ENCODE measurements around the gene PIEZO2.

DNA sequence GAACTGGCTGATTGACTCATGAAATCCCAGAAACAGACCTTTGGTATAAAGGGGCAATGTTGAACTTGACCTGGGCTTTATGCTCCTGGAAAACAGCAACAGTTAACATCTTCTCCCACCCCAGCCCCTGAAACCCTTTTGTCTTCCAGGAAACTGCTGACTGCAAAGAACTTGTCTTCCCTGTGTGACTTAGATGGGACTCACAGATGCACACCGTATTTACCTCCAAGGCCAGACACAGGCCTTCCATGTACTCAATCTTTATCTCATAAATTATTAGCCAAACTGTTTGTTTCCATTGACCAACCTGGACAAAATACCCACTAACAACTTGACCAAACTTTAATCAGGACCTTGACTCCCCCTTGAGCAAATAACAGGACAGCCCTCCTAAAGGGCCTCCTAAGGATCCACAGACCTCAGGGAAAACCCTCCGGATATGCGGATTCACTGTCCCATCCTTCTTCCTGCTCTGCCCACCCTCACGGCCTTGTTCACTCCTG lies 36.3 kb downstream of the PIEZO2 start:
- TF ChIP-seq CTCF (IDR thresholded peaks at IDR 0.05): no peak
- no peak for TF ChIP-seq EZH2 (IDR thresholded peaks at IDR 0.05; ENCODE audit: borderline replicate concordance, insufficient read depth, low read depth, low read length, poor library complexity, severe bottlenecking)

Data from B cell (primary cell).